A673 (cell line): Measurements from ENCODE around the gene MEGF6. TPM values are rescaled to one million over a fixed set of nuclear protein-coding genes. Genes with fewer than 3 reads are reported as not detected.

Experiments
- BruUV-seq: library from RNA; stranded (reverse); fragments of 400-500 nt; replicated peaks from 2 replicates; lab custom pipeline; 2021; lab: Mats Ljungman, UMichigan
- CTCF ChIA-PET: fragments of 300-600 bp; sonication (Branson Sonifier 250); formaldehyde crosslinking; loops from one replicate; lab custom pipeline; 2022; ENCODE audit warnings: antibody characterized with exemption; lab: Charles Lee
- POLR2A ChIA-PET: fragments of 300-600 bp; sonication (Branson Sonifier 250); formaldehyde crosslinking; loops from one replicate; lab custom pipeline; 2022; ENCODE audit warnings: antibody characterized with exemption; ENCODE audit not compliant: low non-redundant PET; lab: Charles Lee
- DNase-seq: peaks from one replicate; pipeline ENCODE4 v3.0.0-alpha.2; 2015; ENCODE audit warnings: low spot score
- H3K27ac ChIP-seq: fragments of 200-600 bp; sonication (generic); 2 replicates; pipeline ENCODE4 v1.5.1; 2016; ENCODE audit warnings: mixed run types, low read depth, mild to moderate bottlenecking, mixed read lengths, antibody characterized with exemption, low read length; ENCODE audit not compliant: poor library complexity, severe bottlenecking
- H3K27me3 ChIP-seq: fragments of 200-600 bp; sonication (generic); replicated peaks from 2 replicates; pipeline ENCODE4 v1.6.1; 2017; ENCODE audit warnings: mixed run types, low read depth, mild to moderate bottlenecking, mixed read lengths, antibody characterized with exemption, low read length; ENCODE audit not compliant: insufficient read depth, poor library complexity
- H3K36me3 ChIP-seq: fragments of 200-600 bp; sonication (generic); 2 replicates; pipeline ENCODE4 v1.6.1; 2016; ENCODE audit warnings: mixed run types, mild to moderate bottlenecking, mixed read lengths, antibody characterized with exemption, low read length; ENCODE audit not compliant: insufficient read depth, poor library complexity, severe bottlenecking
- H3K4me1 ChIP-seq: fragments of 200-600 bp; sonication (generic); 2 replicates; pipeline ENCODE4 v1.6.1; 2017; ENCODE audit warnings: mixed run types, mild to moderate bottlenecking, mixed read lengths, antibody characterized with exemption, low read length; ENCODE audit not compliant: insufficient read depth, poor library complexity, severe bottlenecking
- H3K4me3 ChIP-seq: fragments of 200-600 bp; sonication (generic); 2 replicates; pipeline ENCODE4 v1.5.1; 2016; ENCODE audit warnings: low read depth, mixed run types, mild to moderate bottlenecking, mixed read lengths, low read length; ENCODE audit not compliant: poor library complexity, severe bottlenecking
- H3K9me3 ChIP-seq: fragments of 200-600 bp; sonication (generic); 2 replicates; pipeline ENCODE4 v1.6.1; 2016; ENCODE audit warnings: mixed run types, low read depth, mild to moderate bottlenecking, mixed read lengths, antibody characterized with exemption, low read length; ENCODE audit not compliant: poor library complexity, severe bottlenecking
- EZH2 ChIP-seq: fragments of 200-600 bp; sonication (generic); IDR thresholded peaks from 2 replicates; pipeline ENCODE4 v1.6.1; 2017; ENCODE audit warnings: borderline replicate concordance, low read depth, mild to moderate bottlenecking, mixed read lengths, antibody characterized with exemption, low read length; ENCODE audit not compliant: poor library complexity, severe bottlenecking
- intact Hi-C: fragments of 100-400 bp; cut with micrococcal nuclease; formaldehyde crosslinking; loops from one replicate; pipeline ENCODE4 v1.10.0; 2022; ENCODE audit not compliant: unreplicated experiment
- total RNA-seq: library from RNA; stranded (reverse); gene quantifications from 2 replicates; pipeline ENCODE4 v1.2.3, GENCODE V29; 2021
- TF ChIP-seq, protein P1 (sequence below): fragments of 300-800, 200-600 bp; sonication (generic); conservative IDR thresholded peaks from 2 replicates; pipeline ENCODE4 v1.5.1; 2017; ENCODE audit warnings: low read depth, mild to moderate bottlenecking, antibody characterized with exemption, low read length, moderate library complexity, mixed read lengths

MEGF6 gene
- total RNA-seq, 1 experiment from 2014 or later, result 2.8 TPM

GRCh38 chr1:3442331-3442730, 169.0 kb downstream of the MEGF6 start:
- POLR2A ChIA-PET, result no interaction called here
- Histone ChIP-seq H3K4me1 (no peaks in the 10 kb centered on the region), H3K9me3 (no peaks in the 10 kb centered on the region), H3K27ac (no peak overlapping the region), H3K36me3 (no peaks in the 10 kb centered on the region), H3K27me3 (peaks cover 36% of the 10 kb centered on the region), H3K4me3 (no peak overlapping the region)
- intact Hi-C loops, result no loop called here
- CTCF ChIA-PET, result no interaction called here
- TF ChIP-seq, protein P1, sequence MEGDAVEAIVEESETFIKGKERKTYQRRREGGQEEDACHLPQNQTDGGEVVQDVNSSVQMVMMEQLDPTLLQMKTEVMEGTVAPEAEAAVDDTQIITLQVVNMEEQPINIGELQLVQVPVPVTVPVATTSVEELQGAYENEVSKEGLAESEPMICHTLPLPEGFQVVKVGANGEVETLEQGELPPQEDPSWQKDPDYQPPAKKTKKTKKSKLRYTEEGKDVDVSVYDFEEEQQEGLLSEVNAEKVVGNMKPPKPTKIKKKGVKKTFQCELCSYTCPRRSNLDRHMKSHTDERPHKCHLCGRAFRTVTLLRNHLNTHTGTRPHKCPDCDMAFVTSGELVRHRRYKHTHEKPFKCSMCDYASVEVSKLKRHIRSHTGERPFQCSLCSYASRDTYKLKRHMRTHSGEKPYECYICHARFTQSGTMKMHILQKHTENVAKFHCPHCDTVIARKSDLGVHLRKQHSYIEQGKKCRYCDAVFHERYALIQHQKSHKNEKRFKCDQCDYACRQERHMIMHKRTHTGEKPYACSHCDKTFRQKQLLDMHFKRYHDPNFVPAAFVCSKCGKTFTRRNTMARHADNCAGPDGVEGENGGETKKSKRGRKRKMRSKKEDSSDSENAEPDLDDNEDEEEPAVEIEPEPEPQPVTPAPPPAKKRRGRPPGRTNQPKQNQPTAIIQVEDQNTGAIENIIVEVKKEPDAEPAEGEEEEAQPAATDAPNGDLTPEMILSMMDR, result no peak
- TF ChIP-seq EZH2, result no peak
- BruUV-seq, result no TSS peak
- no peak for DNase-seq

- ChIA-PET POLR2A (no interaction called here), CTCF (no interaction called here)
- Histone ChIP-seq H3K9me3 (no peaks in the 10 kb centered on the region), H3K36me3 (no peaks in the 10 kb centered on the region), H3K27me3 (peaks cover 34% of the 10 kb centered on the region), H3K4me1 (no peaks in the 10 kb centered on the region), H3K4me3 (no peak overlapping the region), H3K27ac (no peak overlapping the region)
- BruUV-seq, result no TSS peak
- no peak for DNase-seq
- intact Hi-C loops, result no loop called here
- TF ChIP-seq EZH2, result no peak
- TF ChIP-seq, protein P1, result no peak
Measured at GRCh38 chr1:3441880-3442279, 169.4 kb downstream of the MEGF6 start.

GRCh38 chr1:3441410-3441847, 169.9 kb downstream of the MEGF6 start:
- H3K9me3 ChIP-seq, result no peaks in the 10 kb centered on the region
- H3K4me3 ChIP-seq, result no peak overlapping the region
- TF ChIP-seq, protein P1, result no peak
- TF ChIP-seq EZH2, result no peak
- H3K27ac ChIP-seq, result no peak overlapping the region
- no peak for DNase-seq
- H3K4me1 ChIP-seq, result no peaks in the 10 kb centered on the region
- ChIA-PET CTCF (no interaction called here), POLR2A (no interaction called here)
- H3K36me3 ChIP-seq, result no peaks in the 10 kb centered on the region
- intact Hi-C loops, result no loop called here
- peaks cover 32% of the 10 kb centered on the region for H3K27me3 ChIP-seq
- BruUV-seq, result no TSS peak
